PFSK-1 (cell line): ENCODE measurements around the gene OGFOD3.

Experiments used
- FOXP2 ChIP-seq: optimal IDR thresholded peaks from 2 replicates; pipeline ENCODE3; 2011; ENCODE audit warnings: borderline replicate concordance, control low read depth, inconsistent platforms; ENCODE audit not compliant: insufficient read depth; ENCODE audit errors: extremely low read length, extremely low read depth
- POLR2AphosphoS5 ChIP-seq: IDR thresholded peaks from 2 replicates; pipeline ENCODE4 v1.6.1; 2012; ENCODE audit warnings: low read depth, mild to moderate bottlenecking, control low read depth, low read length, moderate library complexity
- SIN3A ChIP-seq: IDR thresholded peaks from 2 replicates; pipeline ENCODE4 v1.6.1; 2012; ENCODE audit warnings: mild to moderate bottlenecking, low read length, moderate library complexity, borderline replicate concordance; ENCODE audit not compliant: insufficient read depth
- TAF1 ChIP-seq: IDR thresholded peaks from 2 replicates; pipeline ENCODE4 v1.6.1; 2012; ENCODE audit warnings: low read length, control low read depth, borderline replicate concordance; ENCODE audit not compliant: insufficient read depth
- TF ChIP-seq, protein P1 (sequence below), 2 experiments: IDR thresholded peaks; 2 replicates each; pipeline versions ENCODE4 v1.6.1 to v1.8.0; 2011 to 2012; ENCODE audit warnings: low read depth in 2 of 2, low read length in 2 of 2, control low read depth in 1 of 2, inconsistent platforms in 1 of 2, mild to moderate bottlenecking in 1 of 2, moderate library complexity in 1 of 2; ENCODE audit not compliant: insufficient read depth in 1 of 2

The OGFOD3 gene

DNA sequence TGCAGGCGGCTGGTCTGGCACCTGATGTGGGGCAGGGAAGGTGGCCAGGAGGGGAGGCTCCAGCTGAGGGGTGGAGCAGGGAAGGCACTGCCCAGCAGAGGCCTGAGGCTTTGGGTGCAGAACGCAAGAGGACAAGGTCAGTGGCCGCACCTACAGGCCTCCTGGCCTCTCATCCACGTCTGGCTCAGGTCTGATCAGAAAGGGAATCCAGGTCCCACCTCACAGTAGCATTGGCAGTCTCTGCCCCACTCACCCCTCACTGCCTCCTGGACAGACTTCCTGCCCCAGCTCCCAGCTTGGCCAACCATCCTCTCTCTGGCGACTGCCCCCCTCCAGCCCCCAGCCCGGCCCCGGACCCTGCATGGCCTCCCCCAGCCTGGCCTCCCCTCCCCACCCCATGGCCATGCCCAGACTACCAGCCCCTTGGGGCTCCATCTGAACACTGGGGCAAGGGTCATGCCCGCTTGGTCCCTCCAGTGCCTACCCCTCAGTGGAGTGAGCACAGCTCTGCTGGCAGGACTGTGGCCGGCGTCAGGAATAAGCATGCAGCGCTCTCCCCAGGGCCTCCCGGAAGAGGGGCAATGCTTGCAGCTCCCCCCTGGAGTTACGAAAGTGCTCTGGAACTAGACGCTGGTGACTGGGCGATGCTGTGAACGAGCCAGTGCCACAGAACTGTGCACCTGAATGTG lies 42.2 kb downstream of the OGFOD3 start:
- TF ChIP-seq SIN3A (no peak), TAF1 (no peak), POLR2AphosphoS5 (no peak), FOXP2 (no peak)
- TF ChIP-seq, protein P1, sequence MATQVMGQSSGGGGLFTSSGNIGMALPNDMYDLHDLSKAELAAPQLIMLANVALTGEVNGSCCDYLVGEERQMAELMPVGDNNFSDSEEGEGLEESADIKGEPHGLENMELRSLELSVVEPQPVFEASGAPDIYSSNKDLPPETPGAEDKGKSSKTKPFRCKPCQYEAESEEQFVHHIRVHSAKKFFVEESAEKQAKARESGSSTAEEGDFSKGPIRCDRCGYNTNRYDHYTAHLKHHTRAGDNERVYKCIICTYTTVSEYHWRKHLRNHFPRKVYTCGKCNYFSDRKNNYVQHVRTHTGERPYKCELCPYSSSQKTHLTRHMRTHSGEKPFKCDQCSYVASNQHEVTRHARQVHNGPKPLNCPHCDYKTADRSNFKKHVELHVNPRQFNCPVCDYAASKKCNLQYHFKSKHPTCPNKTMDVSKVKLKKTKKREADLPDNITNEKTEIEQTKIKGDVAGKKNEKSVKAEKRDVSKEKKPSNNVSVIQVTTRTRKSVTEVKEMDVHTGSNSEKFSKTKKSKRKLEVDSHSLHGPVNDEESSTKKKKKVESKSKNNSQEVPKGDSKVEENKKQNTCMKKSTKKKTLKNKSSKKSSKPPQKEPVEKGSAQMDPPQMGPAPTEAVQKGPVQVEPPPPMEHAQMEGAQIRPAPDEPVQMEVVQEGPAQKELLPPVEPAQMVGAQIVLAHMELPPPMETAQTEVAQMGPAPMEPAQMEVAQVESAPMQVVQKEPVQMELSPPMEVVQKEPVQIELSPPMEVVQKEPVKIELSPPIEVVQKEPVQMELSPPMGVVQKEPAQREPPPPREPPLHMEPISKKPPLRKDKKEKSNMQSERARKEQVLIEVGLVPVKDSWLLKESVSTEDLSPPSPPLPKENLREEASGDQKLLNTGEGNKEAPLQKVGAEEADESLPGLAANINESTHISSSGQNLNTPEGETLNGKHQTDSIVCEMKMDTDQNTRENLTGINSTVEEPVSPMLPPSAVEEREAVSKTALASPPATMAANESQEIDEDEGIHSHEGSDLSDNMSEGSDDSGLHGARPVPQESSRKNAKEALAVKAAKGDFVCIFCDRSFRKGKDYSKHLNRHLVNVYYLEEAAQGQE (IDR thresholded peaks at IDR 0.05; ENCODE audit: insufficient read depth in 1 of 2, low read depth in 2 of 2, low read length in 2 of 2): no peak

DNA sequence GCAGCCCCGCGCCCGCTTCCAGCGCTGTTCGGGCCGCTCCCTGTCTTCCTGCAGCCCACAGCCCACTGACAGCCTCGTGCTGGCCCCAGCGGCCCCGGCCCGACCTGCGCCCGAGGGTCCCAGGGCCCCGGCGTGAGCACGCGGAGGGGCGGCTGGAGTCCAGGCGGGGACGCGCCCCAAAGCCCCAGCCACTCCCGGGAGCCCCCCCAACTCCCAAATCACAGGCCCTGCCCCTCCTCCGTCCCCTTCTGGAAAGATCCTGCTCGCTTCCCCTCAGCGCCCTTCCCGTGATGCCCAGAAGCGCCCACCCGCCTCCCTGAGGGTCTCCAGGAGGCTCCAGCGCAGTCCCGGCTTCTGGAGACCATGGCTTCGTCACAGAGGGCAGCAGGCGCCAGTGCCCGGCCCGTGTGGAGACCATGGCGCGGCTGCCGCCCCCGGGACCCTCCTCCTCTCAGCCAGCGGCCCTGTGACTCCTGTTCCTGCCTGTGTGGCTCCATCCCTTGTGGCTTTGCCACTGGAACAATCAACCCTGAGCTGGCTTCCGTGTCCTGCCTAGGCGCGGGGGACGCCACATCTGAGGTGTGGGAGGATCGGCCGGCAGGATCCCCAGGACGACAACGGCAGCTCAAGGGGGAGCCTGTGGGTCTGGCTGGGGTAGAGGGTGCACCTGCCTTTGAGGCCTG lies 42.9 kb downstream of the OGFOD3 start:
- TF ChIP-seq POLR2AphosphoS5: no peak
- TF ChIP-seq, protein P1 (IDR thresholded peaks at IDR 0.05; ENCODE audit: insufficient read depth in 1 of 2, low read depth in 2 of 2, low read length in 2 of 2): no peak
- TF ChIP-seq SIN3A: no peak
- no peak for TF ChIP-seq TAF1
- no peak for TF ChIP-seq FOXP2

DNA sequence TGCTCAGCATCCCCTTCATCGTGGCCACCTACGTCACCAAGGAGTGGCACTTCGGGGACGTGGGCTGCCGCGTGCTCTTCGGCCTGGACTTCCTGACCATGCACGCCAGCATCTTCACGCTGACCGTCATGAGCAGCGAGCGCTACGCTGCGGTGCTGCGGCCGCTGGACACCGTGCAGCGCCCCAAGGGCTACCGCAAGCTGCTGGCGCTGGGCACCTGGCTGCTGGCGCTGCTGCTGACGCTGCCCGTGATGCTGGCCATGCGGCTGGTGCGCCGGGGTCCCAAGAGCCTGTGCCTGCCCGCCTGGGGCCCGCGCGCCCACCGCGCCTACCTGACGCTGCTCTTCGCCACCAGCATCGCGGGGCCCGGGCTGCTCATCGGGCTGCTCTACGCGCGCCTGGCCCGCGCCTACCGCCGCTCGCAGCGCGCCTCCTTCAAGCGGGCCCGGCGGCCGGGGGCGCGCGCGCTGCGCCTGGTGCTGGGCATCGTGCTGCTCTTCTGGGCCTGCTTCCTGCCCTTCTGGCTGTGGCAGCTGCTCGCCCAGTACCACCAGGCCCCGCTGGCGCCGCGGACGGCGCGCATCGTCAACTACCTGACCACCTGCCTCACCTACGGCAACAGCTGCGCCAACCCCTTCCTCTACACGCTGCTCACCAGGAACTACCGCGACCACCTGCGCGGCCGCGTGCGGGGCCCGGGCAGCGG lies 43.6 kb downstream of the OGFOD3 start:
- TF ChIP-seq POLR2AphosphoS5 (no peak), TAF1 (no peak), SIN3A (no peak), FOXP2 (no peak)
- TF ChIP-seq, protein P1 (IDR thresholded peaks at IDR 0.05; ENCODE audit: insufficient read depth in 1 of 2, low read depth in 2 of 2, low read length in 2 of 2): no peak

DNA sequence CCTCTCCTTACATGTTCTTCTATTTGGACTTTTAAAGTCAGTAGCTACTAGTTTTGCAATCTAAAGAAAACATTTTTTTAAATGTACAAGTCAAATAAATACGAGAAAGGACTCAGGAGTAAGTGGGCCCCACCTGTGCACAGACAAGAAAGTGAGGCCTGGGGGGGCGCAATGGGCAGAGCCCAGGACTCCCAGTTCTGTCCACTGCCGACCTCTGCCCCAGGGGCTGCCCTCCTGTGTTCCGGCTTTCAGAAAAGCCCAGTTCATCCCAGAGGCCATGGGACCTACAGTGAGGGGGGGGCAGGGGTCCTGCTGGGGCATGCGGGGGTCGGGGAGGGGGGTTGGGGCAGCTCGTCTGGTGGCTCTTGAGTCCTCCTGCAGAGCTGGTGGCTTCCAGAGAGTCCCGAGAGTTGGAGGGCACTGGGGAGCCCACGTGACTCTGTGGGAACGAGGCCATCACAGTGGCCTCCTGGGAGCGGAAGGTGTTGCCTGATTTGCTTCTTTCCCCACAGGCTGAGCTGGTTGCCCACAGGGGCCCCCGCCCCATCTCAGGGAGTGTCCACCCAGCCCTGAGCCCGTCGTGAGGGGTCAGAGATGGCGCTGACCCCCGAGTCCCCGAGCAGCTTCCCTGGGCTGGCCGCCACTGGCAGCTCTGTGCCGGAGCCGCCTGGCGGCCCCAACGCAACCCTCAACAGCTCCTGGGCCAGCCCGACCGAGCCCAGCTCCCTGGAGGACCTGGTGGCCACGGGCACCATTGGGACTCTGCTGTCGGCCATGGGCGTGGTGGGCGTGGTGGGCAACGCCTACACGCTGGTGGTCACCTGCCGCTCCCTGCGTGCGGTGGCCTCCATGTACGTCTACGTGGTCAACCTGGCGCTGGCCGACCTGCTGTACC lies 44.4 kb downstream of the OGFOD3 start:
- no peak for TF ChIP-seq TAF1
- TF ChIP-seq, protein P1 (IDR thresholded peaks at IDR 0.05; ENCODE audit: insufficient read depth in 1 of 2, low read depth in 2 of 2, low read length in 2 of 2): no peak
- no peak for TF ChIP-seq FOXP2
- TF ChIP-seq SIN3A: no peak
- no peak for TF ChIP-seq POLR2AphosphoS5
